Glomerular visceral epithelial cell (primary cell): ENCODE data around the gene EXOC3L4.

Experiments
- DNase-seq: peaks from one replicate; pipeline ENCODE4 v3.0.0-alpha.2; 2016; ENCODE audit errors: extremely low spot score

The EXOC3L4 gene

GRCh38 chr14:103070971-103071542 lies 23.5 kb upstream of the EXOC3L4 start:
- no peak for DNase-seq

DNA sequence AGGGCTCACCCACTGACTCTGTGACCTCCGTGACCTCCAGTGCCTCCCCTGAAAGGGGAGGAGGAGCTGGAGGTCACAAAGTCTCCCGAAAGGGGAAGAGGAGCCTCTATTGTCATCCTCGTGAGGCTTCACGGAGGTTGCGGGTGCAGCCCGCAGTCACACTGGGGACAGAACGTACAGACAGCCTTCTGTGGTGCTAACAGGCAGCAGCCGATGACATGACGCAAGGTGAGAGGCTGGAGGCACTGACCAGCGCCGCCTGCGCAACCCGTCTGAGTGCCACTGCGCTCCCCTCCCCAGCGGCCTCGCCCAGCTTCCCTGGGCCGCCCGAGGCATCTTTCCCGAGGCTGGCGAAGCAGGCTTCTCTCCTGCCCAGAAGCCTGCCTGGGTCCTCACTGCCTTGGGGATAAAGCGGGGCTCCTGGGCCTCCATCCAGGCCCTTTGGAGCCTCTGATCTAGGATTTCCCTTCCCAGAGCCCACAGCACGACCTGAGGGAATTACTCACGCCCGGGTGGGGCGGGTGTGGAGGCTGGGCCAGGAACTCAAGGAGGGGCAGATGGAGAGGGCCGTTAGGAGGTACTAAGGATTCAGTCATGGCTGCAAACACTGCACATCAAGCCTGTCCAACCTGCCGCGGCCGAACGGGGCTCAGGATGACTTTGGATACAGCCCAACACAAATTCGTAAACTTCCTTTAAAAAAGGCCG lies 22.8 kb upstream of the EXOC3L4 start:
- peak; percentile 74 for DNase-seq

GRCh38 chr14:103072595-103073366 lies 21.7 kb upstream of the EXOC3L4 start:
- DNase-seq, result peak; percentile 97

DNA sequence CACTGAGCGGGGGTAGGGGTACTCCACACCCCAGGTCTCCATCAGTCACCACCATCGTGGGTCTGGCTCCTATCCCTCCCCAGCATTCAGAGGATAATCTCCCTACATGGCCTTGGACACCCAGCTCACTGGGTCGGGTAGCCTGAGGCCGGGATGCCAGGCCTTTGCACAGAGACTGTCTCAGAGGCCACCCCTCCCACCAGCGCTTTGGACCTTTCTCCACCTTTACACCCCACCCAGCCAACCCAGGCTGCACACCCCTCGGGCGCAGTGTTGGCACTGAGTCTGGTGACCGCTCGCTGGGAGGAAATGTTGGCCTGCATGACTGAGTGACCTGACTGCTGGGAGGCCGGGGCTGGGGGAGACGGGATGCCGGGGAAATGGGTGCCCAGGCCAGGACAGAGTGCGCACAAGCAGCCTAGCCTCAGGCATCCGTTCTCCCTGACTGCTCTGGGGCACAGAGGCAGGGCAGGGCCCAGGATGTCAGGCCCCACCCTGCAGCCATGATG lies 21.1 kb upstream of the EXOC3L4 start:
- peak; percentile 93 for DNase-seq

- peak; percentile 61 for DNase-seq
Observed at GRCh38 chr14:103073876-103074728, 20.4 kb upstream of the EXOC3L4 start.

DNA sequence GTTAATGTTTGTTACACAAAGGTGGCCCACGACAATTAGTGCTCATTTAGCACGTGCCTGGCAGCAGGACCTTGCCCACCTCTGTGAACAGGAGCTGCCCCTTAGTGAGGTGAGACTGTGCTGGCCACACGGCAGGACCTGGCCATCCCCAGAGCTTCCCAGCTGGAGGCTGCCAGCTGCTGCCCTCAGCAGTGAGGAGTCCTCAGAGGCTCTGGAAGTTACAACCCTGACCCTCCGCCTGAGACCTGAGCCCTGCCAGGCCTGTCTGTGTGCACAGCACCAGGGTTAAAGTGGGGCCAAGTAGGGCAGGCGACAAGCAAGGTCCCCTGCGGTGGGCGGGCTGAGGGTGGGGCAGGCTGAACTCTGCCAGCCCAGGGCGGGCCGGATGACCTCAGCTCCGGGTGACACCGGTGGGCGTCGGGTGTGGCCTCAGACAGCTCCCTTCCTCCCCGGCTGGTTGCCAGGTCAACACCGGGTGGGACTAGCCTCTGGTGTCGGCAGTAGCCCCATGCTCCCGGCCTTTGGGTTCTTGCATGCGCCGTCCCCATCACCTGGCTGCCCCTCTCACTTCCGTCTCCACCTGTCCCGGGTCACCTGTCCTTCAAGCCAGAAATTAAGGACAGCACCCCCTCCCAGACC lies 19.7 kb upstream of the EXOC3L4 start:
- peak; percentile 76 for DNase-seq

DNA sequence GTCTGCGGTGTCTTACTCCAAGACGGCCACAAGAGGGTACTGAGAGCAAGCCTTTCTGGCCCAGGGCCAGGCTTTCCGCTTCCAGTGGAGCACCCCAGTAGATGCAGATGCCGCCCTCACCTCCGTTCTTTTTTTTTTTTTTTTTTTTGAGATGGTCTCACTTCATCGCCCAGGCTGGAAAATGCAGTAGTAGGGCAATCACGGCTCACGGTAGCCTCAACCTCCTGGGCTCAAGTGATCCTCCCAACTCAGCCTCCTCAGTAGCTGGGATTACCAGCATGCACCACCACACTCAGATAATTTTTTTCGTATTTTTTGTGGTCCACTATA lies 16.1 kb upstream of the EXOC3L4 start:
- peak; percentile 88 for DNase-seq

DNA sequence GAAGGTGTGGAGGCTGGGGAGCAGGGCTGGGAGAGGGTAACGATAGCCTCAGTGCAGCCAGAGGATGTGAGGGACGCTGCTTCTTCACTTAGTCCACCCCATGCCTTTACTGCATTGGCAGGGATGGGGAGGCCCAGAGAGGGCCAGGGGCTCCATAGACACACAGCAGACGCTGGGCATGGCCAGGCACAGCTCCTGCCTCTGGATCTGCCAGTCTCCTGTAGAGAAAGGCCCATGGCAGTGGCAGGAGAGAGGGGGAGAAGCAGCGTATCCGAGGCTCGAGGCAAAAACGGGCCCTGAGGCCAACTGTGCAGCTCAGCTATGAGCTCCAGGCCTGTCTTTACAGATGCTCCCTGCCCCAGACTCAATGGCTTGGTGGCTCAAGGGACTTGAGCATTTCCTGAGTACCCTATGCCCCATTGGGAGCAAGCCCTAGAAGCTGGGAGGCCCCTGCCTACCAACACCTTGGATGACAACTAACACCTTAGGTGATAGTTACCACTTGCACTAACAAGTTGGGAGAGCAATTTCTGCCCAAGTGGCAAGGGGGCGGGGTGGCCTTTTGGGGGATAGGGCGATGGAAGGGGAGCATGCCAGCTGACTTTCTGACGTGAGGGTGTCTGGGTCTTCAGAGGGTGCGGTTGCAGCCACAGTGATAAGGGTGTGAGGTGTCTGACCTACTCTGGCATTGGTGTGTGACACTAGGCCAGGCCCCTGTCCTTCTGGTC lies 15.5 kb upstream of the EXOC3L4 start:
- DNase-seq, result no peak

DNA sequence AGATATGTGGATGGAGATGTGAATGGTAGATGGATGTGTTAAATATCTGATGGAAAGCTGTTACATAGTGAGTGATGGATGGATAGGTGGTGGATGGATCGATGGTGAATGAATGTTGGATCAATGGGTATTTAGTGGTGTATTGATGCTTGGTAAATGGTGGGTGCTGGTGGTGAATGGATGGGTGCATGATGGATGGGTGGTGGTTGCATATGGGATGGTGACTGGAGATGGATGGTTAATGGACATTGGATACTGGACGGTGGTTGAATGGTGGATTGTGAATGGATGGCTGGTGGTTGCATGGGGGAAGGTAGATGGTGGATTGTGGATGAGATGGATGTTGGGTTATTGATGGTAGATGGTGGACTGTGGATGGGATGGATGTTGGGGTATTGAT lies 12.6 kb upstream of the EXOC3L4 start:
- DNase-seq, result no peak

- no peak for DNase-seq
Observed at GRCh38 chr14:103084021-103084919, 10.3 kb upstream of the EXOC3L4 start, which contains the start of gene LBHD2. TSS of gene LBHD2 (plus strand) at chr14:103084210. CDS start at chr14:103086013, 1,803 bp downstream.

DNA sequence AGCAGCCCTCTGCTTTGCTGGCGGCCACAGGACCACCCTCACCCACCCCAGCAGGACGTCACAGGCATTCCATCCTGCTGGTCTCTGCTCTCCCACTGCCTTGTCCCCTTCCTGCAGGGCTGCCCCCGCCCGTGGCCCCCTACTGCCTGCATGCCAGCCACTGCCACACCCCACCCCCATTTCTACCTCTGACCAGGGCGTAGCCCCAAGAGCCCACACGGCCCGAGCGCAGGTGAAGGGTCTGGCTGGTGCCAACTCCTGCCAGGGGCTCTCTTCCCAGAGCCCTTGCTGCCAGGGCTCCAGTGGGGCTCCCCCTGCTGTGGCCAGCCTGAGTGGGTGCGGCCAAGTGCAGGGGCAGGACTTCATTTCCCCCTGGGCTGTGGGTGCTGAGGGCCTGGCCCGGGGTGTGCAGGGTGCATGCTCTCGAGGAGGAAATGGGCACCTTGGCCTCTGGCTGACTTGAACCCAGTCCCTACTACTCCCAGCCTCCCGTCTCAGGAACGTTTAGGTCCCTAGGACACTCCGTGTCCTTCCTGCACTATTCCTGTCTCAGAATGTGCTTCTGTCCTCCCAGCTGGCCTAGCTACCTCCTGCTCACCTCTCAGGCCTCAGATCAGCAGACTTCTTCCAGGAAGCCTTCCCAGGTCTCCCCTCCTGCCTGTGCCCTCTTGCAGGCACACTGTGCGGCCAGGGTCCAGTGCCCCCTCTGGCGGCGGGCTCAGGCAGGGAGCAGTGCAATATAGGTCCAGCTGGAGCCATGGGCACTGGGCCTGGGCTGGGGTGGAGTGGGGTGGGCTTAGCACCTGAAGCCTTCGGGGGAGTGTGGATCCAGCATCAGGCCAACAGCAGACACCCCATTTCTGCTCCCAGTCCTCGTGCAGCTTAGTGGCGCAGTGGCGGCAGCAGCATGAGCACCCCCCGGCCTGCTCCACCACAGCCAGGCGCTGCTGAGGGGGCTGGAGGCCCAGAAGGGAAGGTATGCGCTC lies 9.1 kb upstream of the EXOC3L4 start:
- DNase-seq, result no peak

GRCh38 chr14:103086771-103087342 lies 7.7 kb upstream of the EXOC3L4 start:
- no peak for DNase-seq

DNA sequence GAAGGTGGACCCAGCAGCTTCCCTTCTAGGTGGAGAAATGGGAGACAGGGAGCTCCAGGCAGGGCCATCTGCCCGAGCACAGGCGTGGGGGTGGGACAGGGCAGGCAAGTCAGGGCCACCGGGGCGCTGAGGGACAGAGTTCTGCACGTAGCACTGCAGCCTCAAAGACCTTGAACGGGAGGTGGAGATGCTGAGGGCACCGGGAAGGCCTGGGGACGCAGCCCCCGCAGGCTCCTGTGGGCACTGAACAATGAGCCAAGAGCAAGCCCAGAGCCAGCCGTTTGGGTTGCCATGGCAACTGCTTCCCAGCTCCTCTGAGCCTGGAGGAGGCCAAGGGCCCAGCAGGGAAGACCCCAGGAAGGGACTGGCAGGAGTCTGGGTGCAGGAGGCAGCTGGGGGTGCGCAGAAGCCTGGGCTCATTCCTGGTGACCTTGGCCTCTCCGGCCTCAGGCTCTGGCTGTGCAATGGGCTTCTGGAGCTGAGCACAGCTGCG lies 7.1 kb upstream of the EXOC3L4 start:
- DNase-seq, result no peak

DNA sequence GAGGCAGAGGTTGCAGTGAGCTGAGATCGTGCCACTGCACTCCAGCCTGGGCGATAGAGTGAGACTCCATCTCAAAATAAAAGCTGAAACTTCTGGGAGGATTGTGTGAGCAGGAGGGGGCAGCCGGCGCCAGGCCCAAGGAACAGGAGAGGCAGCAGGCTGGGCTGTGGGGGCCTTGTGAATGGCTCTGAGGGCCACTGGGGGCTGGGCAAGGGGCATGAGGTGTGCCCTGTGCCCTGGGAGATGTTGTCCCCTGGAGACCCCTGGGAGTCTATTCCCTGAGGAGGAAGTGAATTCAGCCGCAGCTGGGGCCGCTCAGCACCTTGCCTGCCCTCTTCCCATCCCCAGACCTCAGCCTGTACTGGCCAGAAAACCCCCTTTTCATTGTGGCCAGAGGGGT lies 5.6 kb upstream of the EXOC3L4 start:
- DNase-seq, result no peak

GRCh38 chr14:103089386-103090335 lies 4.9 kb upstream of the EXOC3L4 start:
- DNase-seq, result no peak

GRCh38 chr14:103090481-103091020 lies 4.0 kb upstream of the EXOC3L4 start:
- no peak for DNase-seq
